Hepatocyte (in vitro differentiated cells): ENCODE measurements around the gene CAMKMT. TPM values are rescaled to one million over a fixed set of nuclear protein-coding genes. Genes with fewer than 3 reads are reported as not detected.

Source experiments
- DNase-seq: peaks from one replicate; pipeline ENCODE4 v3.0.0-alpha.2; 2016; ENCODE audit warnings: low spot score
- H2AFZ ChIP-seq: fragments of 200-600 bp; sonication (generic); 2 replicates; pipeline ENCODE4 v1.6.0; 2016; ENCODE audit warnings: antibody characterized with exemption, mild to moderate bottlenecking
- H3K27ac ChIP-seq: fragments of 200-600 bp; sonication (generic); 2 replicates; pipeline ENCODE4 v1.5.1; 2016; ENCODE audit warnings: mild to moderate bottlenecking
- H3K27me3 ChIP-seq: fragments of 200-600 bp; sonication (generic); 2 replicates; pipeline ENCODE4 v1.6.1; 2016
- H3K36me3 ChIP-seq: fragments of 200-600 bp; sonication (generic); replicated peaks from 2 replicates; pipeline ENCODE4 v1.5.1; 2016; ENCODE audit warnings: low read depth; ENCODE audit not compliant: insufficient read depth
- H3K4me1 ChIP-seq: fragments of 200-600 bp; sonication (generic); 2 replicates; pipeline ENCODE4 v1.5.1; 2016; ENCODE audit warnings: mild to moderate bottlenecking, moderate library complexity; ENCODE audit not compliant: insufficient read depth
- H3K4me2 ChIP-seq: fragments of 200-600 bp; sonication (generic); 2 replicates; pipeline ENCODE4 v1.6.0; 2016
- H3K4me3 ChIP-seq: fragments of 200-600 bp; sonication (generic); 2 replicates; pipeline ENCODE4 v1.5.1; 2016; ENCODE audit warnings: mild to moderate bottlenecking
- H3K79me2 ChIP-seq: fragments of 200-600 bp; sonication (generic); 2 replicates; pipeline ENCODE4 v1.6.0; 2017; ENCODE audit warnings: mild to moderate bottlenecking
- H3K9me2 ChIP-seq: fragments of 200-600 bp; sonication (generic); replicated peaks from 2 replicates; pipeline ENCODE4 v1.6.0; 2017; ENCODE audit warnings: mild to moderate bottlenecking; ENCODE audit not compliant: insufficient read depth
- H3K9me3 ChIP-seq: fragments of 200-600 bp; sonication (generic); 2 replicates; pipeline ENCODE4 v1.5.1; 2016; ENCODE audit warnings: low read depth, mild to moderate bottlenecking
- H4K20me1 ChIP-seq: fragments of 200-600 bp; sonication (generic); 2 replicates; pipeline ENCODE4 v1.6.0; 2016; ENCODE audit warnings: mild to moderate bottlenecking; ENCODE audit not compliant: insufficient read depth, poor library complexity, severe bottlenecking
- CTCF ChIP-seq: fragments of 200-600 bp; sonication (generic); IDR thresholded peaks from 2 replicates; pipeline ENCODE4 v1.5.1; 2016; ENCODE audit warnings: antibody characterized with exemption, mild to moderate bottlenecking; ENCODE audit not compliant: poor library complexity
- EZH2 ChIP-seq: fragments of 200-600 bp; sonication (generic); IDR thresholded peaks from 2 replicates; pipeline ENCODE4 v1.6.1; 2016; ENCODE audit warnings: antibody characterized with exemption, mild to moderate bottlenecking, borderline replicate concordance
- EZH2phosphoT487 ChIP-seq: fragments of 200-600 bp; sonication (generic); IDR thresholded peaks from one replicate; pipeline ENCODE4 v1.6.1; 2018; ENCODE audit warnings: antibody characterized with exemption, mild to moderate bottlenecking, low read depth, moderate library complexity; ENCODE audit not compliant: unreplicated experiment, severe bottlenecking
- WGBS: methylation state at CpG from one replicate; pipeline ENCODE4 v1.1.6; 2016; ENCODE audit warnings: low lambda C conversion rate; ENCODE audit errors: missing lambda C conversion rate; 5-methylcytosine and 5-hydroxymethylcytosine counted together
- polyA plus RNA-seq: library from polyadenylated mRNA; unstranded; fragments of >200 nt; fragmentation: Nextera tagmentation; extraction: Ambion mirVana; gene quantifications from 2 replicates; pipeline ENCODE4 v1.2.1, GENCODE V29; 2016
- total RNA-seq: library from RNA; depleted of rRNA; stranded (reverse); fragments of >200 nt; gene quantifications from 2 replicates; pipeline ENCODE4 v1.2.3, GENCODE V29; 2014

The CAMKMT gene
- total and polyA plus RNA-seq, 2 experiments from 2014 or later = 10.3 to 12.7 TPM

GRCh38 chr2:44326548-44327264 lies 35.0 kb upstream of the CAMKMT start:
- Histone ChIP-seq H3K27ac (no peak overlapping the region), H3K4me1 (no peaks in the 10 kb centered on the region), H3K27me3 (no peaks in the 10 kb centered on the region), H3K4me3 (no peak overlapping the region), H2AFZ (no peak overlapping the region), H4K20me1 (no peaks in the 10 kb centered on the region), H3K36me3 (peaks cover 3% of the 10 kb centered on the region), H3K4me2 (no peak overlapping the region), H3K79me2 (no peaks in the 10 kb centered on the region), H3K9me3 (no peaks in the 10 kb centered on the region), H3K9me2 (no peaks in the 10 kb centered on the region)
- WGBS = 88% methylated on average over 13 of the region's 13 CpGs
- TF ChIP-seq EZH2 (no peak), CTCF (no peak), EZH2phosphoT487 (no peak)
- DNase-seq = no peak

GRCh38 chr2:44328750-44329149 lies 33.0 kb upstream of the CAMKMT start:
- WGBS = 93% methylated on average over 2 of the region's 2 CpGs
- Histone ChIP-seq H3K4me2 (no peak overlapping the region), H3K9me2 (no peaks in the 10 kb centered on the region), H4K20me1 (peaks cover 4% of the 10 kb centered on the region), H3K4me3 (no peak overlapping the region), H2AFZ (no peak overlapping the region), H3K27ac (no peak overlapping the region), H3K27me3 (no peaks in the 10 kb centered on the region), H3K9me3 (no peaks in the 10 kb centered on the region), H3K4me1 (peaks cover 9% of the 10 kb centered on the region), H3K79me2 (no peaks in the 10 kb centered on the region), H3K36me3 (peaks cover 3% of the 10 kb centered on the region)
- DNase-seq = no peak
- TF ChIP-seq CTCF (no peak), EZH2phosphoT487 (no peak)

DNA sequence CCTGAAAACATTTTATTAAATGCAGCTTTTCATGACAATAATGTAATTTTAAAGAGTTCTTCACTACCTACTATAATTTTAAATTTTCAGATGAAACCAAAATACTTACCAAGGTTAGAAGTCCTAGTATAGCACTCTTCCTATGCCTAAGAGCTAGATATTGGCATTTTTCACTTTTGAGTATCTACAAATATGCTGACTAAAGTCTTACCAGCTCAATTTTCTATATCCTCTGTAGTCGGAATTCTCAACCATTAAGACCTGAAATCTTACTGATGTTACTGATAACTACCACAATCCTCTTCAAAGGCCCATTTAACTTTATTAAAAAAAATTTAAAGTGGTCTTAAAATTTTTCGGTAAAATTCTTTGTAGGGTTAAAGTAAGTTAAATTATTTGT lies 32.4 kb upstream of the CAMKMT start:
- no peak for TF ChIP-seq EZH2
- TF ChIP-seq EZH2phosphoT487 = no peak
- TF ChIP-seq CTCF = no peak
- peaks cover 5% of the 10 kb centered on the region for H4K20me1 ChIP-seq
- no peak overlapping the region for H3K4me3 ChIP-seq
- WGBS = 88% methylated on average over 2 of the region's 2 CpGs
- DNase-seq = no peak
- H3K27me3 ChIP-seq = no peaks in the 10 kb centered on the region
- peaks cover 10% of the 10 kb centered on the region for H3K4me1 ChIP-seq
- H3K79me2 ChIP-seq = no peaks in the 10 kb centered on the region
- no peak overlapping the region for H3K27ac ChIP-seq
- peaks cover 3% of the 10 kb centered on the region for H3K36me3 ChIP-seq
- no peaks in the 10 kb centered on the region for H3K9me2 ChIP-seq
- H3K9me3 ChIP-seq = no peaks in the 10 kb centered on the region
- H2AFZ ChIP-seq = no peak overlapping the region
- no peak overlapping the region for H3K4me2 ChIP-seq

DNA sequence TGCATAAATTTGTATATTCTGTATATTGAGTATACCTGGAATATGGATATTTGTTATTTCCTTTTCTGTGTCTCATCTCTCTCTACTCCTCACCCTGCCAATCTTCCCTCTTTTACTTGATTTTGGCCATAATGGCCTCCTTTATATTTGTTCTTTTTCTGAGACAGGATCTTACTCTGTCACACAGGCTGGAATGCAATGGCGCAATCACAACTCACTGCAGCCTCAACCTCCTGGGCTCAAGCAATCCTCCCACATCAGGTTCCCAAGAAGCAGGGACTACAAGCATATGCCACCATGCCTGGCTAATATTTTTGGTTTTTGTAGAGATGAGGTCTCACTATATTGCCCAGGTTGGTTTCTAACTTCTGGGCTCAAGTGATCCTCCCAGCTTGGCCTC lies 30.9 kb upstream of the CAMKMT start:
- no peak for DNase-seq
- Histone ChIP-seq H3K9me3 (no peaks in the 10 kb centered on the region), H3K36me3 (peaks cover 6% of the 10 kb centered on the region), H3K79me2 (no peaks in the 10 kb centered on the region), H3K27me3 (no peaks in the 10 kb centered on the region), H3K4me1 (peaks cover 10% of the 10 kb centered on the region), H3K9me2 (no peaks in the 10 kb centered on the region), H2AFZ (no peak overlapping the region), H3K27ac (no peak overlapping the region), H4K20me1 (peaks cover 5% of the 10 kb centered on the region), H3K4me2 (no peak overlapping the region), H3K4me3 (no peak overlapping the region)
- 100% methylated on average over 1 of the region's 1 CpG for WGBS
- TF ChIP-seq CTCF (no peak), EZH2phosphoT487 (no peak)
